GM18951 (cell line): ENCODE results near the gene ZNF219.

Experiments used
- POLR2A ChIP-seq: IDR thresholded peaks from 4 replicates; pipeline ENCODE4 v1.6.1; 2011; ENCODE audit warnings: mild to moderate bottlenecking; ENCODE audit not compliant: insufficient read length, insufficient read depth; ENCODE audit errors: extremely low read depth
- in situ Hi-C: fragments of 300-500 bp; cut with MboI; formaldehyde crosslinking; loops from one replicate; pipeline ENCODE4 v1.12.0; 2022; ENCODE audit warnings: low sequenced_read_pairs, mixed read lengths, inconsistent platforms; ENCODE audit not compliant: unreplicated experiment

ZNF219 gene

DNA sequence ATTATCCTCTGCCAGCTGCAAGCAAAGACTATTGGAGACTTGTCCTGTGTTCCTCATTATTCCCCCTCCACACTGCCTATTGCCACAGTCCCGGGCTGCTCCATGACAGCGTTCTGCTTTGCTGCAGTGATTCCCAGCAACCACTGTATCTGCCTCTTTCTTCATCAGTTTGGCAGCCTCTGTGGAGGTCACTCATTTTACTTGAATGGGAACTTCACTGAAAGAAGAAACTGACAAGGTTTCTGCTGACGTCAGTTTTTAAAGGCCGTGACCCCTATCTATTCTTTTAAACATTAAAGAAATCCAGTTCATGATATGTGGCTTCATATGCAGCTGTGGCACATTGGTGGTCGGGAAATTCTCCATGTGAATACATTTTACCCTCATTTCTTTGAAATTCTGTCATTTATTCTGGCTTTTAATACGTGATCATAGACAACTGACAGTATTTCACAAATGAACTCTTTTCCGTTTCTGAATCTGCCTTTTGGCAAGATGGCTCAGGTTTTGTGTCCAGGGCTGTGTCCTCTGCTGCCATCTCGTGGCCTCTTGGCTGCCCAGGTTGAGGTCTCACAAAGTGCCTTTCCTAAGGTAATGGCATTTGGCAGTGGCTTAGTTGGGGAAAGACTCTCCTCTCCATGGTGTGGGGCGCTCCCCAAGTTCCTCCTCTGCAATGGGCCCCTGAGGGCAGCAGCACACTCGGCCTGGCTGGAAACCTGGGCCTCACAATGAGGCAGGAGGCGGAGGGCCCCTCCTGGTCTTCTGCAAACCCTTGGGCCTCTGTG lies 8.2 kb upstream of the ZNF219 start:
- in situ Hi-C loops: no loop called here

DNA sequence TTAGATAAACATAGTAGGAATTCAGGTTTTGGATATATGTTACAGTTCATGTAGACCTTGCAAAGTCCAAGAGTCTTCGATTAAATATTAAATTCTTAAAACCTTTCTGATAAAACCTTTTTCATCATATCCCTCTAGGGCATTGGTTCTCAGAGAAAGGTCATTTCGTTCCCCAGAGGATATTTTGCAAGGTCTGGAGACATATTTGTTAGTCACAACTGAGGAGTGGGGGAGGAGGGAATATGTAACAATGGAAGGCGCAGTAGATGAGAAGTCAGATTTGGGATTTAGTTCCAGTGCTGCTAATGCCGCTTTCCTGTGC lies 7.7 kb upstream of the ZNF219 start:
- in situ Hi-C loops: no loop called here
- no peak for TF ChIP-seq POLR2A

More for the DNA sequence above, 8.2 kb upstream of the ZNF219 start:
- TF ChIP-seq POLR2A: no peak

GRCh38 chr14:21105095-21105494 lies 6.6 kb upstream of the ZNF219 start:
- TF ChIP-seq POLR2A: no peak
- in situ Hi-C loops: no loop called here

GRCh38 chr14:21104448-21105060 lies 6.1 kb upstream of the ZNF219 start:
- no peak for TF ChIP-seq POLR2A
- in situ Hi-C loops: no loop called here

- in situ Hi-C loops: no loop called here
- peak; percentile 91 for TF ChIP-seq POLR2A
These were observed 5.4 kb upstream of the ZNF219 start for GRCh38 chr14:21103710-21104447.

GRCh38 chr14:21103411-21103709 lies 4.9 kb upstream of the ZNF219 start:
- no peak for TF ChIP-seq POLR2A
- in situ Hi-C loops: no loop called here

DNA sequence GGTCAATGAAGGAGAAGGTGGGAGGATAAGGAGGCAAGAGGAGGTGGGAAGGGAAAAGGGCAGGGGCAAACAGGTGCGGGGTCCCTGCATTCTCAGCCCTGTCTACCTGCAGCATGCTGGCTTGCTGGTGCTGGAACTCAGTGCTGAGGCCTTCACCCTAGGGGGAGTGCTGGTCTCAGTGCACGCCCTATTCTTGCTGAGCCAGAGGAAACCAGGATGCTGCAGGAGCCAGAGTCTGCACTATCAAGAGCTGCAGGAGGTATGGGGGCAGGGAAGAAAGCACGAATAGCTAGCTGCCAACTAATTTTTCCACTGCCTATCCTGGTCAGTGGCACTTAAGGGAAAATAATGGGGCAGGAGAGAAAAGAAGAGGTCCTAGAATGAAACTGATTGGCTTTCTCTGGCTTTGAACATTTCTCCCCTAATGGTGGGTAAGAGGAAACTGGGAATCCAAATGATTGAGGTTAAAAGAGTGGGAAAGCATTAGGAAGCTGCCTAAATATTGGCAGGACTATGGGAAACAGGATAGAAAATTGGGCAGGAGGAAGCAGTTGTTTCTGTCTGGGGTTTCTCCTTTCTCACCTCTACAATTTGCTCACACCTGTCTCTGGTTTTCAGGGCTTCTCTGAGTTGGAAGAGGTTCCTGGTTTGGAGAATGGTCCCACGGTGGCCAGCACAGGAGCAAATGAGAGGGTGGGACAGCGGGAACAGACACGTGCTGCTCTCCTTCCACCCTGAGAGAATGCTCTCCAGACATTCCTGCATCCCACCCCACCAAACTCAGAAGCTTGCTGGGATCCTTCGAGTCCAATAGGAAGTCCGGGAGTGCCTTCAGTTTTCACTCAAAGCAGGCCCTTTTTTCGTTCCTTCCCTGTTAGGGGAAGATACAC lies 4.3 kb upstream of the ZNF219 start:
- no peak for TF ChIP-seq POLR2A
- in situ Hi-C loops: no loop called here

- no peak for TF ChIP-seq POLR2A
- in situ Hi-C loops: no loop called here
These were observed 3.5 kb upstream of the ZNF219 start for GRCh38 chr14:21101802-21102413.

GRCh38 chr14:21100931-21101330 lies 2.5 kb upstream of the ZNF219 start, which contains the start of gene TMEM253:
Gene TMEM253 (plus strand): TSS chr14:21101066. CDS start chr14:21101344, 278 bp downstream.
- no peak for TF ChIP-seq POLR2A
- in situ Hi-C loops: no loop called here

DNA sequence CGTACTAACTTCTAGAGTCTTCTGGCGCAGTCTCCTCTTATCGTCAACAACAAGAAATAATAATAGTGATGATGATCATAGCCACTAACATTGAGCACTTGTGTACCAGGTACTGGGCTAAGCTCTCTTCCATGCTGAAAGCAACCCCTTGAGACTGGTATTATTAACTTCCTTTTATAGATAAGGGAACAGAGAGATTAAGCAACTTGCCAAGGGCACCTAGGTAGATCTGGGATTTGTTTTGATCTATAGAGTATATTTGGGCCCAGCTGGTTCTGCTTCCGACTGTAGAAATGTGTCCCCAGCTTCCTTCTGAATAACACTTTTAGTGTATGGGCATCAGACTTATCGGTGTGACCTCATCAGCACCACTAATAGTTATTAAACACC lies 1.1 kb upstream of the ZNF219 start:
- TF ChIP-seq POLR2A: no peak
- in situ Hi-C loops: no loop called here

DNA sequence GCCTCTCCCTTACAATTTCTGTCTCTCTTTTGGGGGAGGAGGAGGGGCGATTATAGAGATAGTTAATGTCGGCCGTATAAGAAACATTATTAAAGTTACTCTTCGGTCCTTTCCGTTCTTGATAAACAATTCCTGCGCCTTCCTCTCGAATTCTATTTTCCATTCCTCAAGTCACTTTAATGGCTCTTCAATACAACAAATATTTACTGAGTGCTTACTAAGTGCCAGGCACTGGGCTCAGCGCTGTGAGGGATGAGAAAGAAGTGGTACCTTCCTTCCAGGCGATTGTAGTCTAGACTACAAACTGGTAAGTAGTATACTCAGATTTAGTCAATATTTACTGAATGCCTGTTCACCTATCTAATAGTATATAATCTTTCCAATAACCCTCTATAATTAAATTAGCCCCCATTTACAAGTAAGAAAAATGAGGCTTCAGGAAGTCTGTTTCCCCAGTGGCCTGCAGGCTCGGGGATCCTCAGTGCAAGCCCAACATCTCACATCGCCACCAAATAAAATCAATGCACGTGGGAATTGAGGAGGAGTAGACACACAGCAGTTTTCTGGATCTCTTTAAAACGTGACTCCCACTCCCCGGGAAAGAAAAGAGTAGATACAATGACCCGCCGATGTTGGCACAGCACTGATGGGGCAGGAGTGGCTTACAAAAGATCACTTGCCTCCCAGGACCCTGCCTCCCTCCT lies 589 bp upstream of the ZNF219 start:
- in situ Hi-C loops: no loop called here

GRCh38 chr14:21097636-21098075 lies 799 bp downstream of the ZNF219 start:
- no peak for TF ChIP-seq POLR2A
- in situ Hi-C loops: no loop called here

More for the DNA sequence above, 589 bp upstream of the ZNF219 start:
- TF ChIP-seq POLR2A: no peak
